SK-N-SH treated with all-trans-retinoic acid at 6 μM for 48 hours (cell line): ENCODE data around the gene ATRNL1.

Experiments
- ARNTL ChIP-seq: fragments of 450-650 bp; formaldehyde crosslinking; IDR thresholded peaks from 2 replicates; pipeline ENCODE4 v1.5.0; 2020; ENCODE audit warnings: low read depth, mild to moderate bottlenecking, moderate library complexity, borderline replicate concordance
- PATZ1 ChIP-seq: fragments of 250-450 bp; sonication (Bioruptor Pico); IDR thresholded peaks from 2 replicates; pipeline ENCODE4 v1.8.0; 2020; ENCODE audit warnings: mild to moderate bottlenecking, moderate library complexity, borderline replicate concordance
- POU6F1 ChIP-seq: fragments of 250-450 bp; sonication (Bioruptor Pico); IDR thresholded peaks from 2 replicates; pipeline ENCODE4 v1.8.0; 2021; ENCODE audit warnings: low read depth, mild to moderate bottlenecking, moderate library complexity, borderline replicate concordance
- PPARA ChIP-seq: fragments of 250-450 bp; sonication (Bioruptor Pico); IDR thresholded peaks from 2 replicates; pipeline ENCODE4 v1.5.0; 2020; ENCODE audit warnings: mild to moderate bottlenecking, borderline replicate concordance
- RARB ChIP-seq: fragments of 250-450 bp; sonication (Bioruptor Pico); IDR thresholded peaks from 2 replicates; pipeline ENCODE4 v1.8.0; 2021; ENCODE audit warnings: mild to moderate bottlenecking, moderate library complexity
- SNAI2 ChIP-seq: fragments of 250-450 bp; sonication (Bioruptor Pico); IDR thresholded peaks from 2 replicates; pipeline ENCODE4 v1.5.0; 2020; ENCODE audit warnings: mild to moderate bottlenecking, moderate library complexity
- TOX ChIP-seq: fragments of 250-450 bp; sonication (Bioruptor Pico); IDR thresholded peaks from 2 replicates; pipeline ENCODE4 v1.8.0; 2021; ENCODE audit warnings: mild to moderate bottlenecking, moderate library complexity, borderline replicate concordance
- ZC3H10 ChIP-seq: fragments of 250-450 bp; sonication (Bioruptor Pico); IDR thresholded peaks from 2 replicates; pipeline ENCODE4 v1.5.1; 2021; ENCODE audit warnings: mild to moderate bottlenecking, moderate library complexity
- ZFP3 ChIP-seq: fragments of 250-450 bp; sonication (Bioruptor Pico); IDR thresholded peaks from 2 replicates; pipeline ENCODE4 v1.5.0; 2020; ENCODE audit warnings: mild to moderate bottlenecking, moderate library complexity
- ZNF565 ChIP-seq: fragments of 450-650 bp; formaldehyde crosslinking; conservative IDR thresholded peaks from 2 replicates; pipeline ENCODE4 v1.5.0; 2020; ENCODE audit warnings: low read depth, mild to moderate bottlenecking, moderate library complexity

- TF ChIP-seq TOX (CRISPR knock-in tag) (no peak), PATZ1 (no peak), ZNF565 (CRISPR knock-in tag) (no peak), POU6F1 (CRISPR knock-in tag) (no peak), ZFP3 (no peak), RARB (CRISPR knock-in tag) (no peak), SNAI2 (no peak), PPARA (CRISPR knock-in tag) (no peak), ARNTL (no peak), ZC3H10 (CRISPR knock-in tag) (no peak)
Measured at GRCh38 chr10:115427611-115428010, 334.4 kb downstream of the ATRNL1 start.
